ENCODE measurements around the gene FADS3. TPM values are rescaled to one million over a fixed set of nuclear protein-coding genes. Genes with fewer than 3 reads are reported as not detected.

The FADS3 gene
- total and polyA plus RNA-seq, 2 experiments from 2014 or later = 44.4 to 73.5 TPM

- peaks cover 9% of the 10 kb centered on the region for H3K36me3 ChIP-seq (ENCODE audit: insufficient read depth)
- TF ChIP-seq ZNF462 (CRISPR knock-in tag; IDR thresholded peaks at IDR 0.05) (no peak), CTCF (conservative IDR thresholded peaks at IDR 0.05; ENCODE audit: low read depth in 2 of 2) (no peak), EZH2 (IDR thresholded peaks at IDR 0.05; ENCODE audit: low read depth, unreplicated experiment) (no peak), ZNF331 (CRISPR knock-in tag; IDR thresholded peaks at IDR 0.05; ENCODE audit: low read depth) (no peak), EZH2phosphoT487 (IDR thresholded peaks at IDR 0.05; ENCODE audit: unreplicated experiment) (no peak), ETS1 (IDR thresholded peaks at IDR 0.05) (no peak), STAT1 (IDR thresholded peaks at IDR 0.05; ENCODE audit: unreplicated experiment) (no peak), POLR2AphosphoS5 (IDR thresholded peaks at IDR 0.05; ENCODE audit: low read depth) (no peak), REST (IDR thresholded peaks at IDR 0.05; ENCODE audit: unreplicated experiment) (no peak), NANOG (IDR thresholded peaks at IDR 0.05; ENCODE audit: borderline replicate concordance) (no peak), JUNB (IDR thresholded peaks at IDR 0.05; ENCODE audit: unreplicated experiment) (no peak), ZNF114 (CRISPR knock-in tag; IDR thresholded peaks at IDR 0.05) (no peak), CREB1 (CRISPR knock-in tag; IDR thresholded peaks at IDR 0.05; ENCODE audit: low read depth) (no peak)
Observed at GRCh38 chr11:61866958-61867343, 24.4 kb downstream of the FADS3 start.

More at GRCh38 chr11:61866958-61867343, 24.4 kb downstream of the FADS3 start:
- H3K79me2 ChIP-seq (replicated peaks; ENCODE audit: insufficient read depth) = no peaks in the 10 kb centered on the region
- no peak for DNase-seq (ENCODE audit: low spot score)
- Mint-ChIP-seq H3K4me1 (peaks cover 22% of the 10 kb centered on the region), H3K4me3 (no peak overlapping the region), H3K27me3 (ENCODE audit: insufficient read depth, low read depth, poor library complexity) (peaks cover 9% of the 10 kb centered on the region), H3K36me3 (ENCODE audit: low read depth) (peaks cover 35% of the 10 kb centered on the region), H3K9me3 (no peaks in the 10 kb centered on the region; the same call in 2 of the 3 replicates), H3K27ac (no peak overlapping the region)
- peaks cover 11% of the 10 kb centered on the region for H3K4me1 ChIP-seq (ENCODE audit: insufficient read depth)
- H3F3A ChIP-seq (replicated peaks; ENCODE audit: low read depth) = peaks cover 17% of the 10 kb centered on the region; the same call in 1 of the 2 replicates
- H3K9me2 ChIP-seq (ENCODE audit: insufficient read depth) = no peaks in the 10 kb centered on the region
- H3K4me2 ChIP-seq = no peak overlapping the region
- H3K4me3 ChIP-seq = no peak overlapping the region
- no peak for ATAC-seq
- no peak overlapping the region for H3K27ac ChIP-seq (ENCODE audit: low read depth)
- H4K20me1 ChIP-seq (replicated peaks; ENCODE audit: insufficient read depth) = no peaks in the 10 kb centered on the region
- no peaks in the 10 kb centered on the region for H3K27me3 ChIP-seq (ENCODE audit: insufficient read depth)
- no peak overlapping the region for H2AFZ ChIP-seq
